ENCODE results near the gene GPR78. TPM values are rescaled to one million over a fixed set of nuclear protein-coding genes. Genes with fewer than 3 reads are reported as not detected.

GPR78 gene
- polyA plus RNA-seq, 1 donor (not counting 4 experiments of a cell fraction or from before 2014, with no cell fraction given) = not detected

DNA sequence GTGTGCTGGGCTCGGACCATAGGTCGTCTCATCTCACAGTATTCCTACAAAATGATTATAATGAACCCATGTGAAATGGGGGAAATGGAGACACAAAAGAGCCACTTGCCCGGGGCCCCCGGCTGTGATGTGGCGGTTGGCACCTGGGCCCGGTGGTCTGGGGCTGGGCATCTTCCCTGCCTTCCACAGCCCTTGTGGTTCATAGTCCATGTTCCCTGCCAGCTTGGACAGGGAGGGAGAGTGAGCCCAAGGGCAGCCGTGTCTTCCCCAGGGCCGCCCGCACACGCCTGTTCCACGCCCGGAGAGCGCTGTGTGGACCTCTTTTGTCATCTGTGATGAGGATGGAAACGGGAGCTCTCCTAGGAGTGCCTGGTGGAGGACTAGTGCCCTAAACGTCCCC is 17.6 kb downstream of the GPR78 start:
- no peaks in the 10 kb centered on the region for H3K36me3 ChIP-seq (ENCODE audit: control insufficient read depth in 2 of 2, extremely low read depth in 1 of 2, insufficient read depth in 2 of 2, low read length in 2 of 2)
- H3K4me1 ChIP-seq (ENCODE audit: control insufficient read depth, extremely low read depth, insufficient read depth, low read length) = no peaks in the 10 kb centered on the region
- no peak overlapping the region for H2AFZ ChIP-seq (ENCODE audit: control insufficient read depth, low read length)
- H3K4me2 ChIP-seq (ENCODE audit: control insufficient read depth, extremely low read depth, insufficient read depth, low read depth, low read length) = no peak overlapping the region
- TF ChIP-seq EZH2 (IDR thresholded peaks at IDR 0.05; ENCODE audit: low read length) = no peak
- TF ChIP-seq, protein P1, sequence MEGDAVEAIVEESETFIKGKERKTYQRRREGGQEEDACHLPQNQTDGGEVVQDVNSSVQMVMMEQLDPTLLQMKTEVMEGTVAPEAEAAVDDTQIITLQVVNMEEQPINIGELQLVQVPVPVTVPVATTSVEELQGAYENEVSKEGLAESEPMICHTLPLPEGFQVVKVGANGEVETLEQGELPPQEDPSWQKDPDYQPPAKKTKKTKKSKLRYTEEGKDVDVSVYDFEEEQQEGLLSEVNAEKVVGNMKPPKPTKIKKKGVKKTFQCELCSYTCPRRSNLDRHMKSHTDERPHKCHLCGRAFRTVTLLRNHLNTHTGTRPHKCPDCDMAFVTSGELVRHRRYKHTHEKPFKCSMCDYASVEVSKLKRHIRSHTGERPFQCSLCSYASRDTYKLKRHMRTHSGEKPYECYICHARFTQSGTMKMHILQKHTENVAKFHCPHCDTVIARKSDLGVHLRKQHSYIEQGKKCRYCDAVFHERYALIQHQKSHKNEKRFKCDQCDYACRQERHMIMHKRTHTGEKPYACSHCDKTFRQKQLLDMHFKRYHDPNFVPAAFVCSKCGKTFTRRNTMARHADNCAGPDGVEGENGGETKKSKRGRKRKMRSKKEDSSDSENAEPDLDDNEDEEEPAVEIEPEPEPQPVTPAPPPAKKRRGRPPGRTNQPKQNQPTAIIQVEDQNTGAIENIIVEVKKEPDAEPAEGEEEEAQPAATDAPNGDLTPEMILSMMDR (optimal IDR thresholded peaks at IDR 0.05 in 1 of 3, IDR thresholded peaks at IDR 0.05 in 1 of 3, conservative IDR thresholded peaks at IDR 0.05 in 1 of 3; ENCODE audit: extremely low read depth in 1 of 3, insufficient read depth in 2 of 3, low read length in 3 of 3) = no peak
- H3K4me3 ChIP-seq (ENCODE audit: control insufficient read depth in 2 of 3, extremely low read depth in 1 of 3, insufficient read depth in 2 of 3, low read depth in 1 of 3, low read length in 3 of 3) = no peak overlapping the region
- FAIRE-seq (no peak), DNase-seq (ENCODE audit: low read depth, low spot score) (no peak)
- no peak overlapping the region for H3K9ac ChIP-seq (ENCODE audit: control insufficient read depth, extremely low read depth, insufficient read depth, low read length)
- H3K9me3 ChIP-seq (ENCODE audit: control insufficient read depth, low read depth, low read length) = no peaks in the 10 kb centered on the region
- no peaks in the 10 kb centered on the region for H4K20me1 ChIP-seq (ENCODE audit: control insufficient read depth, extremely low read depth, insufficient read depth, low read length)
- dilution Hi-C loops (cut with MboI; ENCODE audit: extremely low pct_ligation_motif_present, low sequenced_read_pairs) = no loop called here
- no peak overlapping the region for H3K27ac ChIP-seq (ENCODE audit: control insufficient read depth, insufficient read depth, low read length)
- no peaks in the 10 kb centered on the region for H3K79me2 ChIP-seq (ENCODE audit: control insufficient read depth, insufficient read depth, low read length)
- no peaks in the 10 kb centered on the region for H3K9me1 ChIP-seq (ENCODE audit: control insufficient read depth, extremely low read depth, insufficient read depth, low read length)
- H3K27me3 ChIP-seq (ENCODE audit: control insufficient read depth, extremely low read depth, insufficient read depth, low read length) = peaks cover 15% of the 10 kb centered on the region

DNA sequence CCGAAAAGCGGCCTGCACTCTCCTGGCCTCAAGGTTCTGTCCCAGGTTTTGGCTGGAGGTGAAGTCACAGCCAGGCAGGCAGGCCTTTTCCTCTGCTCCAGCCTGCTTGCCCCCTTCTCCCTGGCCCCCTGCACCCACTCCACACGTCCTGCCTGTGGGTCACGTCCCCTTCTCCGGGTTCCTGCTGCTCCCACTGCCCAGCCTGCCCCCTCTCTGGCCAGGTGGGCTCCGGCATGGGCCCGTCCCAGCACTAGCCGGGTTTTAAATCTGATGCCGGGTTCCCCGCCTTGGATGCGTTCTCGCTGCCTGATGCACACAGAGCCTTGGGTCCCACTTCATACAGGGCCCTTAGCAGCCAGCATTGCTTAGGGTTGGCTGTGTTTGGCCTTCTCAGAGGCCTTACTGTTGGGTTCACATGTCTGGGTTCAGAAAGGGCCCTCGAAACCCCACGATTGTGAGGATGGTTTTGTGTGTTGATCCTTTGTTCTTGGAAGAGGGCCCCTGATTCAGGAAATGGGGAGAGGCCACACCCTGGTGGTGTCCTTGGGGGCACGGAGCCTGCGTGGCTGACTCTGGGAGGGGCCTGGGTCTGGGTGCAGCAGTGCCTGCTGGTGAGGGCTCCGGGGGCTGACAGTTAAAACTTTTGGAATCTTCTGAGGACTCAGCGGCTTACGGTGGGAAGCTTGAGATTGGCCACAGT is 18.3 kb downstream of the GPR78 start:
- no peak overlapping the region for H3K4me2 ChIP-seq (ENCODE audit: control insufficient read depth, extremely low read depth, insufficient read depth, low read depth, low read length)
- no peaks in the 10 kb centered on the region for H4K20me1 ChIP-seq (ENCODE audit: control insufficient read depth, extremely low read depth, insufficient read depth, low read length)
- H3K79me2 ChIP-seq (ENCODE audit: control insufficient read depth, insufficient read depth, low read length) = no peaks in the 10 kb centered on the region
- peaks cover 7% of the 10 kb centered on the region for H3K27me3 ChIP-seq (ENCODE audit: control insufficient read depth, extremely low read depth, insufficient read depth, low read length)
- no peaks in the 10 kb centered on the region for H3K36me3 ChIP-seq (ENCODE audit: control insufficient read depth in 2 of 2, extremely low read depth in 1 of 2, insufficient read depth in 2 of 2, low read length in 2 of 2)
- no peak overlapping the region for H2AFZ ChIP-seq (ENCODE audit: control insufficient read depth, low read length)
- TF ChIP-seq, protein P1 (optimal IDR thresholded peaks at IDR 0.05 in 1 of 3, IDR thresholded peaks at IDR 0.05 in 1 of 3, conservative IDR thresholded peaks at IDR 0.05 in 1 of 3; ENCODE audit: extremely low read depth in 1 of 3, insufficient read depth in 2 of 3, low read length in 3 of 3) = no peak
- no peak for TF ChIP-seq EZH2 (IDR thresholded peaks at IDR 0.05; ENCODE audit: low read length)
- DNase-seq (ENCODE audit: low read depth, low spot score) = no peak
- H3K9me1 ChIP-seq (ENCODE audit: control insufficient read depth, extremely low read depth, insufficient read depth, low read length) = no peaks in the 10 kb centered on the region
- no peak for FAIRE-seq
- H3K4me3 ChIP-seq (ENCODE audit: control insufficient read depth in 2 of 3, extremely low read depth in 1 of 3, insufficient read depth in 2 of 3, low read depth in 1 of 3, low read length in 3 of 3) = no peak overlapping the region
- no peak overlapping the region for H3K27ac ChIP-seq (ENCODE audit: control insufficient read depth, insufficient read depth, low read length)
- H3K4me1 ChIP-seq (ENCODE audit: control insufficient read depth, extremely low read depth, insufficient read depth, low read length) = no peaks in the 10 kb centered on the region
- dilution Hi-C loops (cut with MboI; ENCODE audit: extremely low pct_ligation_motif_present, low sequenced_read_pairs) = no loop called here
- no peaks in the 10 kb centered on the region for H3K9me3 ChIP-seq (ENCODE audit: control insufficient read depth, low read depth, low read length)
- H3K9ac ChIP-seq (ENCODE audit: control insufficient read depth, extremely low read depth, insufficient read depth, low read length) = no peak overlapping the region
